ENCODE measurements around the gene TMEM69.
"Not testable (repeated sequence)": the region's sequence is repeated elsewhere in the genome, so short reads cannot be mapped to it uniquely, and the experiment has no call there.

Gene TMEM69

DNA sequence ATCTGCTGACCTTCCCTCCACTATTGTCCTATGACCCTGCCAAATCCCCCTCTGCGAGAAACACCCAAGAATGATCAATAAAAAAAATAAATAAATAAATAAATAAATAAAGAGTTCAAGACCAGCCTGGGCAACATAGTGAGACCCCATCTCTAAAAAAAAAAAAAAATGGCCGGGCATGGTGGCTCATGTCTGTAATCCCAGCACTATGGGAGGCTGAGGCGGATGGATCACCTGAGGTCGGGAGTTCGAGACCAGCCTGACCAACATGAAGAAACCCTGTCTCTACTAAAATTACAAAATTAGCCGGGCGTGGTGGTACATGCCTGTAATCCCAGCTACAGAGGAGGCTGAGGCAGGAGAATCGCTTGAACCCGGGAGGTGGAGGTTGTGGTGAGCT, 38.0 kb downstream of the TMEM69 start:
- FAIRE-seq; DNase-seq (ENCODE audit: extremely low spot score, insufficient read length, low read depth): not testable (repeated sequence)

DNA sequence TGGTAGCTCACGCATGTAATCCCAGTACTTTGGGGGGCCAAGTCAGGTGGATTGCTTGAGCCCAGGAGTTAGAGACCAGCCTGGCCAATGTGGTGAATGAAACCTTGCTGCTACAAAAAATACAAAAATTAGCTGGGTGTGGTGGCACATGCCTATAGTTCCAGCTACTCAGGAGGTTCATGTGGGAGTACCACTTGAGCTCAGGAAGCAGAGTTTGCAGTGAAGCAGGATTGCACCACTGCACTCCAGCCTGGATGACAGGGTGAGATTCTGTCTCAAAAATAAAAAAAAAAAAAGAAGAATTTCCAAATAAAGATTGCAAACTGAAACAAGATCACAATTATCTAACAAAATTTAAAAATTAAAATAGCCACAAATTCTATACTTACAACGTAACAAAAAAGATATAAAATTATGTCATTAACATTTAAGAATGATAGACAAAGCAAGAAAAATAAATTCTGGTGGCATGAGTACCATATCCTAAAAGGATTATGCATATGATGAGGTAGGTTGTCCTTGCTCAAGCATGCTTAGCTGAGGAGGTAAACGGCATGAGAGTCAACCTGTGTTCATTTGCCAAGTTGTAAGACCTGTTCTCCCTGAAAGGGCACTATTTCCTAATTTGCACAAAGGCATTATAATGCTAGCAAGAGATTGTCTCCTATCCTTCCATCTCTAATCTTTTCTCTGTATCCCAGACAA, 42.2 kb downstream of the TMEM69 start:
- DNase-seq (ENCODE audit: extremely low spot score, insufficient read length, low read depth) (no peak), FAIRE-seq (no peak)

DNA sequence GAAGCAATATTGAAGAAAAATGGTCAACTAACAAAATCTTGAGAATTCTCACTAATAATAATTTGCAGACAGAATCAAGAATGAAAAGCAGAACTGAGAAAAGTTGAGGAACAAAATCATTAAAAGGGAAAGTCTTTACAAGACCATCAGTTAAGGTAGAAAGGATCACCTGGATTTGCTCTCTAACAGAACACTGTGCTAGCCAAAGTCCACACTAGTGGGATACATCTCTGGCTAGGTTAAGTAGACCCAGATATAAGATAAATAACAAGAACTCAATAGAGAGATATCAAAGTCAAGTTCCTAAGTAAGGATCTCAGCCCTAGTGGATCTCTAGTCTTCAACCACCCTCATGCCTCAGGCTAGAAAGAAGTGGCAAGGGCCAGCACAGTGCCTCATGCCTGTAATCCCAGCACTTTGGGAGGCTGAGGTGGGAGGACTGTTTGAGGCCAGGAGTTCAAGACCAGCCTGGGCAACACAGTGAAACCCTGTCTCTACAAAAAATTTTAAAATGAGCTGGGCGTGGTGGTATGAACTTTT, 42.9 kb downstream of the TMEM69 start:
- FAIRE-seq (no peak), DNase-seq (ENCODE audit: extremely low spot score, insufficient read length, low read depth) (no peak)

DNA sequence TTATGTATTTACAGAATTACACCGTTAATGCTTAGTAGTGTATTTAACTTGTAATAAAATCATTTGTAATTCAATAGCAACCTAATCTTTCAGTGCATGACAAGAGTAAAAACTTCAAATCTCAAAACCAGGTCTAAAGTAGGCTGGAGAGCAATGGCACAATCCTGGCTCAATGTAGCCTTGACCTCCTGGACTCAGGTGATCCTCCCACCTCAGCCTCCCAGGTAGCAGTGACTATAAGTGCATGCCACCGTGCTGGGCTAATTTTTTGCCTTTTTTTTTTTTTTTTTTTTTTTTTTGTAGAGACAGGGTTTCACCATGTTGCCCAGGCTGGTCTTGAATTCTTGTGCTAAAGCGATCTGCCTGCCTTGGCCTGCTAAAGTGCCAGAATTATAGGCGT, 51.2 kb downstream of the TMEM69 start:
- FAIRE-seq (no peak), DNase-seq (ENCODE audit: extremely low spot score, insufficient read length, low read depth) (no peak)

DNA sequence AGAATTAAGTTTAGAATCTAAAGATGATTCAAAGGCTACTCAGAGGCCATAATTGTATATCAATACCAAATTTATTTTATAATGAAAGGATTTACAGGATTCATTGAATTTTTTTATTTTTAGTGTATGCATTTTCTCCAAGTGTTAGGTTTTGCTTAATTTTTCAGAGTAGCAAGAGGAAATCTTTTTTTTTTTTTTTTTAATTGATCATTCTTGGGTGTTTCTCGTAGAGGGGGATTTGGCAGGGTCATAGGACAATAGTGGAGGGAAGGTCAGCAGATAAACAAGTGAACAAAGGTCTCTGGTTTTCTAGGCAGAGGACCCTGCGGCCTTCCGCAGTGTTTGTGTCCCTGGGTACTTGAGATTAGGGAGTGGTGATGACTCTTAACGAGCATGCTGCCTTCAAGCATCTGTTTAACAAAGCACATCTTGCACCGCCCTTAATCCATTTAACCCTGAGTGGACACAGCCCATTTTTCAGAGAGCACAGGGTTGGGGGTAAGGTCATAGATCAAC, 51.7 kb downstream of the TMEM69 start:
- not testable (repeated sequence) for FAIRE-seq; DNase-seq (ENCODE audit: extremely low spot score, insufficient read length, low read depth)
